Fibroblast of upper back skin (primary cell): Measurements from ENCODE around the gene HCN2.
"Not testable (repeated sequence)": the region's sequence is repeated elsewhere in the genome, so short reads cannot be mapped to it uniquely, and the experiment has no call there.

ENCODE experiments used
- DNase-seq: peaks from one replicate; pipeline ENCODE4 v3.0.0-alpha.2; 2013

HCN2 gene

DNA sequence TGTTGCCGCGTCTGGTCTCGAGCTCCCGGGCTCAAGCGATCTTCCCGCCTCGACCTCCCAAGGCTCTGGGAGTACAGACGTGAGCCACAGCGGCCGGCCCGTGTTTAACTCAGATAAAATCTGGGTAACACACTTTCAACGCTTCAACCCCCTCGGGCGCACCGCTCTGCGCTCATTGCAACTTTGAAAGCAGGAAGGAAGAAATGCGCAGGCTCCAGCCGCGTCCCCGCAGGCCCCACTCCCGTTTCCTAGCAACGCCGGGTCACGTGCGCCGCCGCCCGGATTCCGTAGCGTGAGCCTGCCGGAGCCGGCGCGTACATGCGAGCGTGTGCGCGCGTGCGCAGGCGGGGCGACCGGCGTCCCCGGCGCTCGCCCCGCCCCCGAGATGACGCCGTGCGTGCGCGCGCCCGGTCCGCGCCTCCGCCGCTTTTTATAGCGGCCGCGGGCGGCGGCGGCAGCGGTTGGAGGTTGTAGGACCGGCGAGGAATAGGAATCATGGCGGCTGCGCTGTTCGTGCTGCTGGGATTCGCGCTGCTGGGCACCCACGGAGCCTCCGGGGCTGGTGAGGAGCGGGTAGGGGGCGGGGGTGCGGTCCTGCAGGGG, 17.4 kb upstream of the HCN2 start, which contains the start of gene BSG:
Gene BSG (plus strand): TSS at position 457 of the 603 bp plus-strand sequence. CDS start 39 bp downstream, at position 496.
- DNase-seq, result peak; percentile 97

DNA sequence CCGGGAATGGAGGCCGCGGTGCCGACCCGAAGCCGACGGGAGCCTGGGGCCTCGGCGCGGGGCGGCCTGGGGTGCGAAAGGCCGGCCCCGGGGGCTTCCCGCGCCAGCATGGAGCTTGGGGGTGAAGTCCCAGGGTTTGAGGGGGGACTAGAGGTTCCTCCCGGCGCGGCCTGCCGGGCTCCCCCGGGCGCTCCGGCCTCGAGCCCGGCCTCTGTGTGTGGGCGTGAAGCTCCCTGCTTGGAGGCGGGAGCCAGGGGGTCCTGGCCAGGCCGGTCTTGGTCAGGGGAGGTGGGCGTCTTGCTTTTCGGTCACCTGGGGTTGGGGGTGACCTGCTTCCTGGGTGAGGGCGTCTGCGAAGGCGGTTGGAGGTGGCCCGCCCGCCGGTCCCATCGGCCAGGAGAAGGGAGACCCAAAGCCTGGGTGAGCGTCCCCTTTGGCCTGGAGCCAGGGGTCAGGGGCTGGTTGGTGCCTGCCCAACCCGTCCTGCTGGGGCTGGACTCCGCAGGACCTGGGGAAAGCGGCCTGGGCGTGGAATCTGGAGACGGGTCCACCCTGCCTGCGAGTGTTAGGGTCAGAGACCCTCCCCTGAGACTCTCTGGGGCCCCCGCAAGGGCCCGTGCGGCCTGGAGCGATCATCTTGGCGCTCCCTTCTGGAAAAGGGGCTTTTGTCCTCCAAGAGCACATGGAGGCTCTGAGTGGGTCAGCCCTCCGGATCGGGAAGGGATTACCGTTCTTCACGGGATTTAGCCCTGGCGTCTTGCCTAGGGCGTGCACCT, 16.8 kb upstream of the HCN2 start:
- DNase-seq, result peak; percentile 55

DNA sequence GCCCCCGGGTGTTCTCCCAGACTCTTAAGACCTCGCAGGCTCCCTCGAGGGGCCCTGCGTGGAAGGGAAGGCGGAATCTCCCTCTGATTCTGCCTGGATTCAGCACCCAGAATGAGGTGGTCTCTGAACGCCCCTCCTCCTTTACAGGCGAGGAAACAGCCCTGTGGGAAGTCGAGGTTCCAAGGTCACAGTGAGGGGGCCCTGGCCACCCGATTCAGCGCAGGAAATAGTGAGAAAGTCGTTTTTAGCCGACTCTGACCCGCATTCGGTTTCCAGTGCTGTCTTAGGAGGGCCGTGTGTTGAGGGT, 16.2 kb upstream of the HCN2 start:
- DNase-seq, result no peak

DNA sequence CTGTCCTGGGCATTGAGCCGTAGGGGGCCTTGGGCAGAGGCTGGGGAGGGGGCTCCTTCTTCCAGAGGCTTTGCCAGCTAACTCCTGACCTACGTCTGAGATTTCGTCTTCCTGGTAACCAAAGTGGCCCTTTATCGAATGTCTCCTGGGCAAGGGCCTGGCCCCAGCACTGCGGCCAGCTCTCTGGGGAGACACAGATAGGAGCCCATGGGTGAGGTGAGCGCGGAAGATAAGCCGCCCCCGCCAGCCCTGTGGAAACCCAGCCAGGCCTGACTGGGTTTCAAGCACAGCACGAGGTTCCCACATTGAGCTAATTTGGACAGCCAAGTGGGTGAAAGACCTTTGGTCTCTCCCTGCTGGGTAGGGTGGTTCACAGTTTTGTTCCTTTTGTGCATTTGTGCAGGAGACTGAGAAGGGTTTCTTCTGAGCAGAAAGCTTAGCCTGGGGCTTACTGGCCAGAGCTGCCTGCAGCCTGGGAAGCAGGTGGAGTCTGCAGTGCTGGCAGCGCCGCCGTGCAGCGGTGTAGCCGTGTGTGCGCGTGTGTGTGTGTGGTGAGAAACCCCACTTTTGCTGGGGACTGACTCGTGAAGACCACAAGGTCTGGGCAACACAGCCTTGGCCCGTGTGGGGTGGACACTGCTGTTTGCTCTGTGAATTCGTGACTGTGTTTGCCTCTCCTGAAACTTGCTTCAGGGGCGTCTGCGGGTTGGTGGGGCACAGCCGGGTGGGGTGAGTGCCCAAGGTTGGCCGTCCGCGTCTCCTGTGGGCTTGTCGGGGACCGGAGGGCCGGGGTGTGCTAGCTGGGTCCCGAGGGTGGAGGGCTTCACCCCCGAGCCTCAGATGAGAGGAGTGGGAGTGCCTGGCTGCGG, 14.8 kb upstream of the HCN2 start:
- DNase-seq, result no peak

DNA sequence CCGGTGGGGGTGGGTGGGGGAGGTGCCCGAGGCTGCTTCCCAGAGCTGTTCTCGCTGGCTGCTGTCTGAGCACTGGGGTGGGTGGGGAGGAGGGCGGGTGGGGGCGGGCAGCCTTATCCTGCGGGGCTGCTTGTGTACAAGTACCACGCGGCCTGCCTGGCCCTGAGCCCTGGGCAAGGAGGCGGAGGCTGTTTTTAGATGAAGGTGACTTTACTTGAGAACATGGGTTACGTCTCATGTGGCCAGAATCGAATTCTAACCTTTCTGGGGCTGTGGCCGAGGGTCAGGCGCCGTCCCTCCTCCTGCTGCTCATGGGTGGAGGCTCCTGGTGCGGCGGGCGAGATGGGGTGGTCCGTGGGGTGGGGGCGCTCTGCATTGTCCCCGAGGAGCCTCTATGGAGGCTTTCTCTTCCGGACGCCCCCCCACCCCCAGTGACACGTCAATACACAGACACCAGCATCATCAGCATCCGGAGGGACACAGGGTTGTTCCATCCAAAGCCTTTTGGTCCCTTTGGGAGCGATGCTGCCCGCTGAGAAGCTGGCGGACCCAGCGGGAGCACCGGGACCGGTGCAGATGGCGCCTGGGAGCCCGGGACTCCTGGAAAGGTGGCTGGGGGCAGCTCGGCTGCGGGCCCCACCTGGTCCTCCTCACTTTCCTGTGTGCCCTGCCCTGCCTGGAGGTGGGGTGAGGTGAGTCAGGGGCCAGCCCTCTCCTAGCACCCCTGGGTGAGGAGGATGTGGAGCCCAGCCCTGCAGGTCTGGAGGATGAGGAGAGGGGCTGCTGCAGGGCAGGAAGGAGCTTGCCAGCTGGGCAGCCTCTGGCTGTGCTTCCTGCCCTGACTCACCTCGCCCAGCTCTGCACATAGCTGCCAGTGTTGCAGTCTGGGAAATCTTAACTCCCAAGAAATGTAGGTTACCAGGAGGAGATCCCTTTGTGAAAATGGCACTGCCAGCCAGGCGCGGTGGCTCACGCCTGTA, 13.9 kb upstream of the HCN2 start:
- DNase-seq, result no peak

DNA sequence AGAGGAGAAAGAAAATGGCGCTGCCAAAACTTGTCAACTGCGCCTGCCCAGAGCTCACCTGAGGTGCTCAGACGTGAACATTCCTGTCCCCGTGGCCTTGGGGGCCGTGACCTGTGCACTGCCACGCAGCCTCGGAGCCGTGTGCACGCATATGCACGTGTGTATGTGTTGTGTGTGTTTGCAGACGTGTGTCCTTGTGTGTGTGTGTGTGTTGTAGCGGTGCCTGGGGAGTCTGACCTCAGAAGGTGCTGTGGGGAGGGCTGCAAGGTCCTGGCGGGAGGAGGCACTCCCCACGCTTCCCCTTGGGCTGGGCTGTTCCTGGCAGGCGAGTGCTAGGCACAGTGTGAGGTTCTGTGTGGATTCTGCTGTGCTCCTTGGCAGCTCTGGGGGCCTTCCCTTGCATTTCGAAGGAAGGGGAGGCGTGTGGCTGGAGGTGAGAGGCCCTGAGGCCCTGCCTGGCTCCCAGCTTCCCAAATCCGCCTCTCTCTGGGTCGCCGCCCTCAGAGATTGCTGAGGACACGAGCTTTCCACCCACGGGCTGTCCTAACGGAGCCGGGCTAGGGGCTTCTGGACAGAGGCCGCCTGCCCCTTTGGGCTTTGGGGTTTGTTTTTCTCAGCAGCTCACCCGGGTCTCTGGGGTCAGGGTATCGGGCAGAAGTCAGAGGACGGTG, 12.8 kb upstream of the HCN2 start:
- no peak for DNase-seq

DNA sequence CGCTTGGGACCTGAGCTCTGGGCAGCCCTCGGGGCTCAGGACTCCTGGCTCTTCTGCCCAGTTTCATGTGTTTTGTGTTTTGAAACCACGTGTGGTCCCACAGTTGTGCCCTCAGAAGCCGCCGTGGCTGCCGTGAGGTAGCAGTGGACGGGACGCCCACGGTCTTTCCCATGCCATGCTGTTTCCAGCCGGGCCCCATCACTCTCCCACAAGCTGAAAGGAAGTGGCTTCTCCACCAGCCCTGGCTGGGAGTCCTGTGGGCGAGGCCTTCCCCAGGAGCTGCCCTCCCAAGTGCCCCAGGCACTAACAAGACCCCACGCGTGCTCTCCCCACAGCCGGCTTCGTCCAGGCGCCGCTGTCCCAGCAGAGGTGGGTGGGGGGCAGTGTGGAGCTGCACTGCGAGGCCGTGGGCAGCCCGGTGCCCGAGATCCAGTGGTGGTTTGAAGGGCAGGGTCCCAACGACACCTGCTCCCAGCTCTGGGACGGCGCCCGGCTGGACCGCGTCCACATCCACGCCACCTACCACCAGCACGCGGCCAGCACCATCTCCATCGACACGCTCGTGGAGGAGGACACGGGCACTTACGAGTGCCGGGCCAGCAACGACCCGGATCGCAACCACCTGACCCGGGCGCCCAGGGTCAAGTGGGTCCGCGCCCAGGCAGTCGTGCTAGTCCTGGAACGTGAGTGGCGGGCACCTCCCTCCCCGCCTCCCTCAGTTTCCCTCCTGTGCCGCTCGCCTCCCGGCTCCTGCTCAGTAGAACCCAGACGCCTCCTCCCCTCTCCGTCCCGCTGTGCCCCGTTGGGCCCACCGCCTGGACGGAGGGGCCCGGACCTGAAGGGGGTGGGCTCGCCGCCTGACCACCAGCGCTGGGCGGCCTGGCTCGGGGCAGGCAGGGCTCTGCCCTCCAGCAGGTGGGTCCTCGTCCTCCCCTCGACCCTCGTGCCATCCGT, 12.0 kb upstream of the HCN2 start:
- no peak for DNase-seq

DNA sequence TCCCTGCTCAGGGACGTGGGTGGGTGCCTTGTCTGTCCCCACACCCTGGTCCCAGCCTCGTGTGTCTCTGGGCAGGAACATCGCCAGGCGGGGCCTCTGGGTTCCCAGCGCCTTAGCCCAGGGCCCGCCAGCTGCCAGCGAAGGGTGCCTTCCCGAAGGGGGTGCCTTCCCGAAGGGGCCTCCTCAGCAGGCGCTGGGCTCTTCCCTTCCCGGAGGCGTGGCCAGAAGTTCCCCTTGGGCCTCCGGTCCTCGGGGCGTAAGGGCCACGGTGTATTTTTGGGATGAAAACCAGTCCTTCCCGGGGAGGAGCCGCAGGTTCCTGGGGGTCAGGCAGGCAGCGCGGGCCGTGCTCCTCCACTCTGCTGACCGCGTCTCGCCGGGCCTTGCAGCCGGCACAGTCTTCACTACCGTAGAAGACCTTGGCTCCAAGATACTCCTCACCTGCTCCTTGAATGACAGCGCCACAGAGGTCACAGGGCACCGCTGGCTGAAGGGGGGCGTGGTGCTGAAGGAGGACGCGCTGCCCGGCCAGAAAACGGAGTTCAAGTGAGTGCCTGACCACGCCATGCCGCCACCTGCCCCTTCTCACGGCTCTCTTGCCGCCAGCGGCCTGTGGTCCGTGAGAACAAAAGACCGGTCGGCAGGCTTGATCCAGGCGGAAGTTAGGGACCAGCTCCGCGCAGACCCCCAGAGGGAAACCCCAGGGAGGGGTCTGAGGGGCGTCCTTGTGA, 10.4 kb upstream of the HCN2 start:
- DNase-seq, result no peak

DNA sequence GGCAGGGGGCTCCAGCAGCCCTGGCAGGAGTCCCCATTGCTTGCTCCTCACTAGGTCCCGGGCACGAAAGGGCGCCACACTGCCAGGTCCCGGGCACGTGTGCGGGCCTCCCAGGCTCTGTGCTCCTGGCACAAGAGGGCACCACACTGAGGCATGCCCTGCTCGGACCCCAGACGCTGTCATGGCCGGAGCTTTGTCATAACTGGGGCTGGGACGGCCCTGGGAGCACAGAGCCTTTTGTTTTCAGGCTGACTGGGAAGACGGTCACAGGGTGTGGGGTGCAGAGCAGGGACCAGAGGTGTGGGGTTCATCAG, 9.9 kb upstream of the HCN2 start:
- DNase-seq, result no peak

DNA sequence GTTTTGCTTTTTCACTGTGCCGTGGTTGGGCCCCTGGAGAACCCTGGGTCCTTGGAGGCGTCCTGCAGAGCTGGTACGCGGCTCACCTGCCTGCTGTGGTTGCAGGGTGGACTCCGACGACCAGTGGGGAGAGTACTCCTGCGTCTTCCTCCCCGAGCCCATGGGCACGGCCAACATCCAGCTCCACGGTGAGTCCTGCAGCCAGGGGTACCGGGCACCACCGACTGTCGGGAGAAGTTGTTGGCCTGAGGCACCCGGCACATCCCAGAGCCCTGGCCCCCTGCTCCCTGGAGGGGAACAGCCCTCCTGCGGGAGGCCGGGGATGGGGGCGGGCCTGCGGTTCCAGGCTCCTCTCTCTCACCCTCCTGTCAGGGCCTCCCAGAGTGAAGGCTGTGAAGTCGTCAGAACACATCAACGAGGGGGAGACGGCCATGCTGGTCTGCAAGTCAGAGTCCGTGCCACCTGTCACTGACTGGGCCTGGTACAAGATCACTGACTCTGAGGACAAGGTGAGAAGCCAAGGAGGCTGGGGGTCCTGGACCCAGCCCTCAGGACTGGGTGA, 9.3 kb upstream of the HCN2 start:
- DNase-seq, result no peak

DNA sequence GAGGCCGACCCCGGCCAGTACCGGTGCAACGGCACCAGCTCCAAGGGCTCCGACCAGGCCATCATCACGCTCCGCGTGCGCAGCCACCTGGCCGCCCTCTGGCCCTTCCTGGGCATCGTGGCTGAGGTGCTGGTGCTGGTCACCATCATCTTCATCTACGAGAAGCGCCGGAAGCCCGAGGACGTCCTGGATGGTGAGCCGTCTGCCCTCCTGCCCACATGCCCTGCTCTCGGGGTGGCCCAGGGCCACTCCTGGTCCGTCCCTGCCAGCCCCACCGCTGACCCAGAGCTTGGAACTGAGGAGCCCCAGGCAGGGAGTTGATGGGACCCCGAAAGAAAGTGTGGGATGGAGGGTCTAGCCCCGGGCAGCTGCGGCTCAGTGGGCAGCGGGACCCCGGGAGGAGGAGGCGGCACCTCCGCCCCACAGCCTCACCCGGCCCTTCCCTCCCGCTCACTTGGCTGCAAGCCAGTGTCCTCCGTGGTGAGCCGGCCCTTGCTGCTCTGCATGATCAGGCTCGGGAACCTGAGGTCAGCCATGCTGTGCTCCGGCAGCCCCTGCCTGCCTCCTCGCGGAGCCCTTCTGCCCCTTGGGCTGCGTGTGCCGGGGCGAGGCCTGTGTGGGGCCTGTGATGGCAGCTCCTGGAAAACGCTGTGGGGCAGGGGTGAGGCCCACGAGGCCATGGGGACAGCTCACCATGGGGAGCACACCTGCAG, 8.1 kb upstream of the HCN2 start:
- DNase-seq, result no peak

DNA sequence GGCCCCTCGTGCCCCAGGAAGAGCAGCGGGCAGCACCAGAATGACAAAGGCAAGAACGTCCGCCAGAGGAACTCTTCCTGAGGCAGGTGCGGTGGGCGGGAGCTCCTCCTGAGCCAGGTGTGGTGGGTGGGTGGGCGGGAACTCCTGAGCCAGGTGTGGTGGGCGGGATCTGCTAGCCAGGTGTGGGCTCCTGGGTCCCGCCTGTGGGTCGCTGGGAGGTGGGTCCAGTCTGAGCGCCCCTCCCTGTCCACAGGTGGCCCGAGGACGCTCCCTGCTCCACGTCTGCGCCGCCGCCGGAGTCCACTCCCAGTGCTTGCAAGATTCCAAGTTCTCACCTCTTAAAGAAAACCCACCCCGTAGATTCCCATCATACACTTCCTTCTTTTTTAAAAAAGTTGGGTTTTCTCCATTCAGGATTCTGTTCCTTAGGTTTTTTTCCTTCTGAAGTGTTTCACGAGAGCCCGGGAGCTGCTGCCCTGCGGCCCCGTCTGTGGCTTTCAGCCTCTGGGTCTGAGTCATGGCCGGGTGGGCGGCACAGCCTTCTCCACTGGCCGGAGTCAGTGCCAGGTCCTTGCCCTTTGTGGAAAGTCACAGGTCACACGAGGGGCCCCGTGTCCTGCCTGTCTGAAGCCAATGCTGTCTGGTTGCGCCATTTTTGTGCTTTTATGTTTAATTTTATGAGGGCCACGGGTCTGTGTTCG, 7.0 kb upstream of the HCN2 start:
- no peak for DNase-seq

DNA sequence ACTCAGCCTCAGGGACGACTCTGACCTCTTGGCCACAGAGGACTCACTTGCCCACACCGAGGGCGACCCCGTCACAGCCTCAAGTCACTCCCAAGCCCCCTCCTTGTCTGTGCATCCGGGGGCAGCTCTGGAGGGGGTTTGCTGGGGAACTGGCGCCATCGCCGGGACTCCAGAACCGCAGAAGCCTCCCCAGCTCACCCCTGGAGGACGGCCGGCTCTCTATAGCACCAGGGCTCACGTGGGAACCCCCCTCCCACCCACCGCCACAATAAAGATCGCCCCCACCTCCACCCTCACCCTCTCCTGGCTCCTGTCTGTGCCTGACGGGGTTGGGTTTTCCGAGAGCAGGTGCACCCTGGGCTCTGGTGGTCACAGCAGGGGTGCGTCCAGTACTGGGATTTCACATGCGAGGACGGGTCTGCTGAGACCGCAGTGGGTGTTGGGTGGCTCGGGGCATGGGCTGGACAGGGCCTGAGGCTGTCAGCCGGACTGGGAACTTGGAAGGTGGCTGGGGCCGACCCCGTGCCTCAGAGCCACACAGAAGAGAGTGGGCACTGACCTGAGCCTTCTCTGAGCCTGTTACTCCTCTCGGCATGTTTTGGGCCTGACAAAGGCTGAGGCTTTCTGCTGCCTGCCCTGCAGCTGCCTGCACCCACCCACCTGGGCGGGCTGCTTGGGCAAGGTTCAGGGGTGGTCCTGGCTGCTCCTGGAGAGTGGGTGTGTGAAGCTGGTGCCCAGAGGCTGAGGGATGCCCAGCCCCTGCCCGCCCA, 6.3 kb upstream of the HCN2 start:
- no peak for DNase-seq

DNA sequence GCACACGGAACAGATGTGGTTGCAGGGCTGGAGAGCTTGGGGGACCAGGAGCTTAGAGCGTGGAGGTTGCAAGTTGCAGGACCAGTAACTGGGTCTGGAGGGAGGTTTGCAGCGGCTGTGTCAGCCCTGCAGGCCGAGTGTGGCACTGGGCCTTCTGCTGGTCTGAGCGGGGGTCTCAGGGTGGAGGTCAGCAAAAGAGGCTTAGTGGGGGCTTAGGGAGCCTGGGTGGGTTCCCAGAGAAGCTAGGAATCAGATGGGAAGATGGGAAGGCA, 5.8 kb upstream of the HCN2 start:
- DNase-seq, result no peak

DNA sequence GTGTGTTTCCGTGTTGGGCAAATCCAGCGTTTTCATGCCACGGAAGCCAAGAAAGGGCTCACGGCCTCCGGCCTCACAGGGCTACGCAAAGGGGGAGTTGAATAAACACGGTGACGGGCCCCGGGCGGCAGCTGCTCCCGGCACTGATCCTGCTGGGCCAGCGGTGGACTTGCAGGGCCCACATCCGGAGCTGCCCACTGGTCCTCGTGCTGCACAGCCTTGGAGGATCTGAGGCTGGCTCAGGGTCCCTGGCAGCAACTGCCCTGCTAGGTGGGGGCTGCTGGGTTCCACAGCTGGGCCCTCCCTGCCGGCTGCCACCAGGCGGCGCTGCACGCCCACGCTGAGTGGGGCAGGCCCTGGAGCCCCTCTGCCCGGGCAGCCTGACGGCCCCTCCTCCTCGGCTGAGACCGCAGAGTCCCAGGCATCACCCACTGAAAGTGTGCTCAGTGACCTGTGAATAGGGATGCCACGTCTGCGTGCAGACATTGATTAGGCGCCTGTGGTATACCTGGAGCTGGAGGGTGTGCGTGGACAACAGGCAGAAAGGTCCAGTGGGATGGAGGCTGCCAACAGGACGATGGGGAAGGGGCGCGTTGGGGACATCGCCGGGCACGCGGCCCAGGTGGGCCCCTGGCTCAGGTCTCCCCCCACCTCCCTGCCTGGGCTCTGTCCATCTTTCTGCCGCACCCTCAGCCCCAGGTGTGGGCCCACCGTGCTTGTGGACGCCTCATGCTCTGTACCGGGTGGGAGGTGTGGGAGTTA, 5.3 kb upstream of the HCN2 start:
- DNase-seq, result no peak

DNA sequence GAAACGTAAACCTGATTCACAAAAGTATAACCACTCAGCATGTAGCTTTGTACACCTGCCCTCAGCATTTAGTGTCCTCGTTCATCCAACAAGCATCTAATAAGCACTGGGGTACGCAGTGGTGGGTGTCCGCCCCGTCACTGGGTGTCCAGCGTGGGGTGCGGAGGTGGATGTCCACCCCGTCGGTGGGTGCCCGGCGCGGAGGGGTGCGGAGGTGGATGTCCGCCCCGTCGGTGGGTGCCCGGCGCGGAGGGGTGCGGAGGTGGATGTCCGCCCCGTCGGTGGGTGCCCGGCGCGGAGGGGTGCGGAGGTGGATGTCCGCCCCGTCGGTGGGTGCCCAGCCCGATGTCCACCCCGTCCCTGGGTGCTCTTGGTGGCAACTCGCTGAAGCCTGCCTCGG, 4.5 kb upstream of the HCN2 start:
- DNase-seq, result not testable (repeated sequence)

DNA sequence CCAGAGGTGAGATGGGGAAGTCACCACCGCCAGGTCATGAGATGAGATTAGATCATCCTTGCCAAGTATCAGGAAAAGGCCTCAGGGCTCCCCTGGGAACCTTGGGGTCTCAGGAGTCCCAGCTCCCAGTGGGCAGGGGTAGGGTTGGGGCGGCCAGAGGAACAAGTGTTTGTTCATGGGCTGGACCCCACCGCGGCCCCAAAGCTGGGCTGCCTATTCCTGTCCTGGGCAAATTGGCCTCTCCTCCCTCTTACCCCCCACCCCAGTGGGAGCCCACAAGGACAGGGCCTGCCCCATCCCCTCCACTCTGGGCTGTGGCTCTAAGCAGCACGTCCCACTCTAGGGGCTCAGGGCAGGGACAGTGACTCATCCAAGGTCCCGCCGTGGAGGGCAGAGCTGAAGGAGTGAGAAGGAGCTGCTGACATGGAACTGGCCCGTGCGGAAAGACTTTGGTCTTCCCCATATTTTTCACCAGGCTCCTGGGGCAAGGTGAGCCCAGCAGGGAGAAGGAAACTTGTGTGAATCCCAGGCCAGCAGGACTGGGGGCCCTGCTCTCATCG, 4.0 kb upstream of the HCN2 start:
- DNase-seq, result no peak
